GM21825 (cell line): ENCODE results near the gene MAPKAP1.

ENCODE experiments used
- ATAC-seq: cut with Tn5 transposase; IDR thresholded peaks from one replicate; pipeline ENCODE4 v1.9.1; 2021; ENCODE audit warnings: mild to moderate bottlenecking, moderate library complexity; ENCODE audit not compliant: unreplicated experiment

MAPKAP1 gene

DNA sequence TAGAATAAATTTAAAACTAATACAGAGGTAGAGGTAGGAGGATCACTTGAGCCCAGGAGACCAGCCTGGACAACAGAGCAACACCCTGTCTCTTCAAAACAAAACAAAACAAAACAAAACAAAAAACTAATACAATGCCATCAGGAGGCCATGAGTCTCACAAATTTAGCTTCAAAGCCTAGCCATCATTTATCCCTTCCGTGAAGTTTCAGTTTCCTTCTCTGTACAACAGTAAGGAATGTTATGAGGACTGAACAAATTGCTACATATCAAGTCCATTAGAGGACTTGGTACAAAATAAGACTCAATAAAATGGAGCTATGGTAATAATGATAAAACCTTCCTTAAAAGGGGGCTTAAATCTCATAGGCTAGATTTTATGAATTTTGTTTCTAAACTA, 60.8 kb downstream of the MAPKAP1 start:
- no peak for ATAC-seq

- no peak for ATAC-seq
Observed at GRCh38 chr9:125644819-125645507, 62.0 kb downstream of the MAPKAP1 start.

- ATAC-seq: no peak
Observed at GRCh38 chr9:125642311-125642710, 64.7 kb downstream of the MAPKAP1 start.

DNA sequence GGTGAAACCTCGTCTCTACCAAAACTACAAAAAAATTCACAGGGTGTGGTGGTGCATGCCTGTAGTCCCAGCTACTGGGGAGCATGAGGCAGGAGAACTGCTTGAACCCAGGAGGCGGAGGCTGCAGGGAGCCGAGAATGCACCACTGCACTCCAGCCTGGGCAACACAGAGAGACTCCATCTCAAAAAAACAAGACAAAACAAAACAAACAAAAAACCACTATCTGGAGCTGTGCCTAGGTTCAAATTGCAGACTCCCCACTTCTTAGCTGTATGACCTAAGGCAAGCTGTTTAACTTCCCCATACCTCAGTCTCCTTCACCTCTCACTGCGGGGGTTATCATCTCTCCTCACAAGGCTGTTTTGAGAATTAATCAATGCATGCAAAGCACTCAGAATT, 68.0 kb downstream of the MAPKAP1 start:
- ATAC-seq: no peak

DNA sequence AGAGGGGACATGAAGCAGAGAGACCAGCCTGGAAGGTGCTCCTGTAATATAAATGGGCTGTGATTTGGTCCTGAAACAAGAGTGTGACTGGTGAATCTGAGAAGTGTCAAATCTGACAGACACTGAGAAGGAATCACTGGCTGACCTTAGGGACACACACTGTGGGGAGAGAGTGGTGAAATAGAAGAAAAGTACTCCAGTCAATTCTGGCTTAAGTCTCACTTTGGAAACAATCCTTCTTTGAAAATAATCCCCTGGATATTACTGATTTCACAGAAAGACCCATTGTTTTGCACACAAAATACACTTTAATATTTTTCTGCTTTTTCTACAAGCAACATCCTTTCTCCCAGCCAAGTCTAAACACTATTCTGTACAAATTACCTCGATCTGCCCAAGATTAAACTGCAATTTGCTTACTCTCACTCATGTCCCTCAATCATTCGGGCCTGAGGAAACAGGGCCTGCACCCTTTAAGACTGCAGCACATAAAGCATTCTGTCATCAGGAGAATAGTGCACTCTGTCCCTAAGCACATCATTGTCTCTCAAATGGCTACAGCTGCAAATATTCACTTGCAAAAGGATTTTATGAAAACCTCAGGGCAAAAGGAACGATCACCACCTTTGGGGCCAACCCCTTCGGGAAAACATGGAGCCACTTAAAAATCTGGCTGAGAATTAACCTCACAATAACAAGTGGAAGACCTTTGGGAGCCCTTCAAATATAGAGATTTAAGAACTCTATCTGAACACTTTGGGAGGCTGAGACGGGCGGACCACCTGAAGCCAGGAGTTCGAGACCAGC, 68.6 kb downstream of the MAPKAP1 start:
- ATAC-seq: no peak

DNA sequence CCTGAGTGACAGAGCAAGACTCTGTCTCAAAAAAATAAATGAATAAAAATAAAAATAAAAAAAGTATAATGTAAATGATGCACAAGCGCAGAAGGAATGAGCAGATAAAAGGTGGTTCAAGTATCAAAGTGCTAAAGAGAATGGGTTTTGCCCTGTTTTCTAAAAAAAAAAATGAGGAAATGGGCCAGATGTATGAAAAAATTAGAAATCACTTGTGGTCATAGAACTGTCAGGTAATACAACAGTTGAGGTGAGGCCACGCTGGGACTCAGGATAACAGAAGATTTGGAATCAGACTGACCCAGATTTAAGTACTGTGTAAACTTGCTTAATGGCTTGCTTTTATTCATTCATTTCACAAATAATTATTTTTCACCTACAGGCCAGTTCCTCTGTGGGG, 69.8 kb downstream of the MAPKAP1 start:
- no peak for ATAC-seq

- no peak for ATAC-seq
Observed at GRCh38 chr9:125635888-125636287, 71.1 kb downstream of the MAPKAP1 start.

GRCh38 chr9:125634040-125634717, 72.8 kb downstream of the MAPKAP1 start:
- no peak for ATAC-seq

DNA sequence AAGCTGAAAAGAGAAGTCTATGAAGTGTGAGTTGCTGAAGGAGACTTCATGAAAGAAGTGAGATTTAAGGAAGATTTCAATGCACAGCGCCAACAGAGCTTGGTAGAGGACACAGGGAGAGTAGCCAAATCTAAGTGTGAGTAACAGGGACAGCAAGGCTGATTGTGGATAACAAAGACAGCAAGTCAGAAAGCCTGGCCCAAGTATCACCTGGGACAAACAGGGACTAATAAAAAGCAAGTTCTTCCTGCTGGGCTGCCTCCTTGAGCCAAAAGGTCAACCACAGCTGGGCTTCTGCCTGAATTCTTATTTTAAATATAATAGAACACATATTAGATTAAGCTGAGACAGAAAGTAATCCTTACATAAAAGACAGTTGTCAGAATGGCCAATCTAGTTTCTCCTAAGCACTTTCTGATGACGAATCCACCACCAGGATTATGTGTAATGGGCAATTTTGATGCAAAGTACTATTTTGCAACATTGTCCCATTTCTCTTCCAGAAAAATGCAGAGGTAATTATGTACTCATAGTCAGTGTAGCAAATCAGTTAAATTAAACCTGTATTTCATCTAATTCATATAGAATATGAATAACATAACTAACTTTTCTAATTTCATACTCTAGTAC, 73.8 kb downstream of the MAPKAP1 start:
- ATAC-seq: no peak

GRCh38 chr9:125632321-125633115, 74.5 kb downstream of the MAPKAP1 start:
- peak; percentile 51 for ATAC-seq

GRCh38 chr9:125631391-125632085, 75.5 kb downstream of the MAPKAP1 start:
- ATAC-seq: no peak

GRCh38 chr9:125630436-125630835, 76.6 kb downstream of the MAPKAP1 start:
- ATAC-seq: no peak

- no peak for ATAC-seq
Observed at GRCh38 chr9:125629446-125629845, 77.6 kb downstream of the MAPKAP1 start.

GRCh38 chr9:125626187-125626586, 80.8 kb downstream of the MAPKAP1 start:
- ATAC-seq: no peak

DNA sequence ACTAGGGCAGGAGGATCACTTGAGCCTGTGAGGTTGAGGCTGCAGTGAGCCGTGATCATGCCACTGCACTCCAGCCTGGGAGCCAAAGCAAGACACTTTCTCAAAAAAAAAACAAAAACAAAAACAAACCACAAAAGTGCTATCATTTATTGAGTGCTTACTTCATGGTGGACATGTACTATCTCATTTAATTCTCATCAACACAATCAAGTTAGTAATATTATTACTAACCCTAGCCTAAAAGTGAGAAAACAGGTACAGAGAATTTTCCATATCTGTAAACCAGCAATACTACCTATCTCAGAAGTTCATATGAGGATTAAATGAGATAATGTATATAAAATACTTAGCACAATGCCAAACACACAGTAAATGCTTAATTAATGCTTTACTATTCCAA, 85.8 kb downstream of the MAPKAP1 start:
- no peak for ATAC-seq

DNA sequence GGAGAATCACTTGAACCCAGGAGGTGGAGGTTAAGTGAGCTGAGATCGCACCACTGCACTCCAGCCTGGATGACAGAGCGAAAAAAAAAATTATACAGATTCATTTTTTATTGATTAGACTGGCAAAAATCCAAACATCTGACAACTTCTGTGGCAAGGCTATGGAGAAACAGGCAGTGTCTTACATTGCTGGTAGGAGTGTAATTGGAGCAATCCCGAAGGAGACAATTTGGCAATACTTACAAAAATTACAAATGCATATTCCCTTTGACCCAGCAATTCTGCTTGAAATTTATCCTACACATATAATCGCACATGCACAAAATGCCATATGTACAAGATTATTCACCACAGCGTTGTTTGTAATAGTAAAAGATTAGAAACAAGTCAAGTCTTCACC, 86.8 kb downstream of the MAPKAP1 start:
- no peak for ATAC-seq

- ATAC-seq: no peak
Observed at GRCh38 chr9:125617087-125617486, 89.9 kb downstream of the MAPKAP1 start.

DNA sequence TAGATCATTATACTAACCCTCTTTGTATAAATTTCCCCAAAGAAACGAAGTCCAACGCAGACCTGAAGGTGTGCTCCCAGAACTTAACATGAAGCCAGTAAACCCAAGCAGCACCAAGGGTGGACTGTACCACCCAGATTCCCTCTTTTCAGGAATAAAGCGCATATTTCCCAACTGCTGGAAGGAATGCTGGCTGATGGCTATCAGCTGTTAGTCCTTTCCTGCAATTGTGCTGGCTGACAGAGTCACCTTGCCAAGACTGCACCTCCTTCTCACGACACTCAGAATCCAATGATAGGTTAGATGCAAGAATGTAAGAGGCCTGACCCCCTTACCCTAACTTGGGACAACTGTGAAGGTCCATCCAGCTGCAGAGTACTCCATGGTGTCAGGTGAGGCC, 93.9 kb downstream of the MAPKAP1 start:
- no peak for ATAC-seq

- ATAC-seq: no peak
Observed at GRCh38 chr9:125612616-125613015, 94.4 kb downstream of the MAPKAP1 start.
